ENCODE measurements around the gene NELFA. TPM values are rescaled to one million over a fixed set of nuclear protein-coding genes. Genes with fewer than 3 reads are reported as not detected.

Gene NELFA
- polyA plus RNA-seq, 12 donors, result 15.6 to 35.3 (median 19.8) TPM; not detected in 1

DNA sequence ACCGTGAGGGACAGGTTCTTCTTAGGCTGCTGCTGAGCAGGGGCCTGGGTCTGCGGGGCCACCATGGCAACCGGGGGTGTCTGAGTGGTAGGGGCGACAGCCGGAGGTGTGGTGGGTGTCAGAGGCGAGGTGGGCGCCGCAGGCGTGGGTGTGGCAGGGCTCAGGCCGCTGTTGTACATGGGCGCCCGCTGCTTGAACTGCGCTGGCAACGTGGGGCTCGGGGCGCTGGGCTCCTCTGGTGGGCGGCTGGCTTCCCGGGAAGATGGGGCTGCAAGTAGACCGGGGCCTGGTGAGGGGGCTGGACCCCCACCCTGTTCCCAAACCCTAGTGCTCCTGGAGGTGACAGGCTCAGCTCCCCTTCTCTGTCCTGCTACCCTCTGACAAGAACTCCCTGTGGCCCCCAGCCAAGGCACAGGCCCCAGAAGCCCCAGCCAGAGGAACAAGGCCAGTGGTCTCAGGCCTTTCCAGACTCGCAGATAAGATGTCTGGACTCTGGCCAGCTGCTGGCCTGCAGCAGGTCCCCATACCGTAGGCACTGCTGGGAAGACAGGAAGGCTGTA is 24.8 kb downstream of the NELFA start:
- DNase-seq, result no peak

DNA sequence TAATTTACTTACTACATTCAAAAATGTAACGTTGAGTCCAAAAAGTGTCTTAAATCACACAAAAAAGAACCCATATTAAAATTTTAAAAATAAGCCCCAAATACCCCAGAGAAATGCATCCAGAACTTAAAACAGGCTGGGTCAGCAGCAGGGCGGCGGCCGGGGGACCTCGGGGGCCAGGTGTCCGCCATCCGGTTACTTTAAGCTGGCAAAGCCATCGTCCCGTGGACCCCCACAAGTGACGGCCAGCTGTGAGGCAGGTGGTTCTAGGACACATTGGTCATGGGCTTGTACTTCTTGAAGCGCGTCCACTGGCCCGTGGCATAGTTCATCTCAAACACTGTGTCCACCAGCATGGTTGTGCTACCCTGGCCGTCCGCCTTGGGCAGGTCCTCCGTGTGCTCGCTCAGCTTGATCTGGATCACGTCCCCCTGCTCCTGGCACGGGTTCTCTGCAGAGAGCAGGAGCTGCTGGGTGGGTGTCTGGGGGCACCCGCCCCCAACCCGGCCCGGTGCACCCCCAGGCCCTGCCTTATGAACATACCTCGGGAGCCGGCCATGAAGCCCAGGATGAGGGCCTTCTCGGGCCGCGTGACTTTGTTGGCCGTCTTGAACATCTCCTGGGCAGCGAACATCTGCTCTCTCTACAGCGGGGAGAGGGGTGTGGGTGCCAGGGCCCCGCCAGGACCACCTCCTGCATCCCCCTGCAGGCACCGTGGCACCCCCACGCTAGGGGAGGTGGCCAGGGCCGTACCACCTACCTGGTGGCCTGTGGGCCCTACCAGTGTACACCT is 25.5 kb downstream of the NELFA start:
- DNase-seq, result no peak

DNA sequence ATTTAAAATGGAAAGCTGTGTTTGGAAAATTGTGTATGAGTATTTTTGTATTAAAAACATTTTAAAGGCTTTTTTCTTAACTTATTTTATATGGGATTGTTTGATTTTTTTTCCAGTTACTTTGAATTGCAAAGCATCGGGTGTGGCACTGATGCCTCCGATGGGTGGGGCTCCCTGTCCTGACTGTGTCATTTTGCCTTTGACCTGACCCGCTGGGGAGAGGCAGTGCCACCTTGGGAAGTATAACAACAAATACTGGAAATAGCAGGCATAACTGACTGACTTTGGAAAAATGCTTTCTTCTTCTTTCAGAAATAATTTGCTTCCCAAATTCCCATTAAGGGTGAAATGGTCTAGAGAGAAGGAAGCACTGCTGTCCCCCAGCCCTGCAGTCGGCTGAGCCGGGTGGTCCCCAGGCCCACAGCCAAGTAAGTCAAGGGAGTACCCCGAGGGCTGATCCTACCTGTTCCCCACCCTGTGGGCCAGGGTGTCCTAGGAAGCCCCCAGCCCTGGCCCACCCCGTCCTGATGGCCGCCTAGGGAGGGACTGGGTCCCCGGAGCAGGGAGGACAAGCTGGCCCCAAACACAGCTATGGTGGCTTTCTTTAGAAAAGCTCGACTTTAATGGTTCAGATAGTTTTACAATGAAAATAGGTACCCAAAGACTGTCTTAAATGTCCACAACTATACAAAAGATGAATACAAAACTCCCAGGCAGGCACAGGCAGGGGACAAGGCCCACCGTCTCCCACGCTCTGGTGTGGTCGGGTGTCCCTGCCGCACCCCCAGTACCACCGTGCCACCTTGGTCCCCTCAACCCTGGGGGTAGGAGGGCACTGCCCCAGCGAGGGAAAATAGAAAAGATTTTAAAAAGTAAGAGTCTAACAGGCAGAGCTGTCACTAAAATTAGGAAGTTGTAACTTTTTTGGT is 26.4 kb downstream of the NELFA start:
- DNase-seq, result no peak

DNA sequence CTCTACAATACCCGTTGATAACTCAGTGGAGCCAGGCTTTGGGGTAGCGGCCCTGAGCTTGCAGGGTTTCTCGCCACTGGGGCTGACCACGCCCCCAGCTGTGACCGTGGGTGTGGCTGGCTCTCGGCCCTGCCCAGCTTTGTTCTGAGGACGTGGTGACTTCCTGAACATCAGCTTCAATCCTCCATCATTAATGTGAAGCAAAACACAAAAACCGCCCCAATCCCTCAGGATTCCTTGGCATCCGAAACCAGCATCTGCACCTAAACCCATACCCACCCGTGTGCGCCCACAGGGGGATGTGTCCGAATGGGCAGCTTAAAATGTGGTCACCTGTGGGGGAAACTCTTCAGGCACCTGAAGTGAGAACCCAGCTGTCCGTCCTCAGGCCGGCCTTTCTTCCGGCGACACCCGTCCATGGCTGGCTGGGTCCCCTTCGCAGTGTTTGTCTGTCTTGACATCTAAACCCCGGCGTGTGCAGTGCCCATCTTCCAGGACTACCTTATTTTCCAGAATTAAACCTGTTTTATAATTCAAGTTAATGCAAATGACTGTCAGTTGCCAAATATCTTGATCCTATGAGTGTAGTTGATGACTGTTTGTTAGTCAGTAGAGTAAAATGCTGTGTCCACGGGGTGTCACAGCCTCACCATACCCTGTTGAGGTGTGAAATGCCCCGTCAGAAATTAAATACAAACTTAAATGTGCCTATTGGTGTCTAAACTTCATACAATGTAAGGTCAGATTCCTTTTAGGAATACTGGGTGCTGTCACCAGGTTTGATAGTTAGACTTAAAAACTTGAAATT is 27.3 kb downstream of the NELFA start:
- no peak for DNase-seq

GRCh38 chr4:1980561-1981041 is 28.2 kb downstream of the NELFA start:
- DNase-seq, result no peak

DNA sequence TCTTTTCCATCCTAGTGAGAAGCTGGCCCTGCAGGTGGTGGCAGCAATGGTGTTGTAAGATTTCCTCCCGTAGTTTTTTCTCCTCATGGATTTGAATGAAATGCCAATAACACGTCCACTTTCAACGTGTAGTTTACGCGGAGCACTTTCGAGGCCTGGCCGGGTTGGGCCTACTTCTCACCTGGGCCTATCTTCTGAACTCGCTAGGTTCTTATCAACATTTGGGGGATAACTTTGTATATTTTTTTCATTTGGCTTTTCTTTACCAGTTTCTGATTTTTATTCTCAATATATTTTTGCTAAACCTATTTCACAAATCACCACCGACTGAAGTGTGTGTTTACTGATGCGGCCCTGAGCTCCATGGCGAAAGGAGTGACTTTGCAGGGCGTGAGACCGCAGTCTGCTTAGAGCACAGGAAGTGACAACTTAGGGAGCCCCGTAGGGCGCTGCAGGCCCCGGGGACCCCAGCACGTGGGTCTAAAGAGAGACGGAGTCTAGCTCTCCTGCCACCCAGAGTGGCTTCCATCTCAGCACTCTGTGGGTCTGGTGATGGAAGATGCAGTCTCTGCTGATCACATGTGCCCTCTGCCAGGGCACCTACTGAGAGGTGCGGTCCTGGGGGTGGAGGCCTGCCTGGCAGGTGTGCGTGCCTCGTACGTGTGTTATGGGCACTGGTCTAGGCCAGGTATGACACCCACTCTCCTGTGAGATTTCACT is 29.1 kb downstream of the NELFA start:
- DNase-seq, result no peak

DNA sequence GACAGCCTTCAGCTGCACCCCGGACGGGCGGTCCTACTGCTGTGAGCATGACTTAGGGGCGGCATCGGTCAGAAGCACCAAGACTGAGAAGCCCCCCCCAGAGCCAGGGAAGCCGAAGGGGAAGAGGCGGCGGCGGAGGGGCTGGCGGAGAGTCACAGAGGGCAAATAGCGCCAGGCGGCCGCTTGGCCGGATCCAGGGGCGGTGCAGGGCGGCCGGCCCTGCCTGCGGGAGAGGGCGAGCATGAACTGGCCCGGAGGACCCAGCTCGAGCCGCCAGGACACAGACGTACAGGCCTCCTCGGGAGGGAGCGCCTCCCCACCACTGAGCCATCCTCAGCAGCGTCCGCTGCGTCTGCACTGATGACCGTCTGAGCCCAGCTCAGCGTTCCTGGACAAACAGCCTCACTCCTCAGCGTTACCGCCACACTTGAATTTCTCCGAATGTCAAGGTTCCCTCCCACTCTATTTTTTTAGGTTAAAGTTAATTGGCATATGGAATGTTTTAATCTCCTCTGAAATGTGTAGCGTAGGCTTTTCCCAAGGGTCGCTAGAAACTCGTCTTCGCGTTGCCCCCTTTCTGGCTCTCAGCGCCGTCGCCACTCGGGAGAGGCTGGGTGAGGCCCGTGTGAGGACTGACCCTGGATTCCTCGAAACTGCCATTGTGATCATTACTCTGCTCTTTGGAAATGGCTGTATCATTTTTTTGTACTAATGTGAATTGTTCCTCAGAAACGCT is 29.9 kb downstream of the NELFA start:
- no peak for DNase-seq

DNA sequence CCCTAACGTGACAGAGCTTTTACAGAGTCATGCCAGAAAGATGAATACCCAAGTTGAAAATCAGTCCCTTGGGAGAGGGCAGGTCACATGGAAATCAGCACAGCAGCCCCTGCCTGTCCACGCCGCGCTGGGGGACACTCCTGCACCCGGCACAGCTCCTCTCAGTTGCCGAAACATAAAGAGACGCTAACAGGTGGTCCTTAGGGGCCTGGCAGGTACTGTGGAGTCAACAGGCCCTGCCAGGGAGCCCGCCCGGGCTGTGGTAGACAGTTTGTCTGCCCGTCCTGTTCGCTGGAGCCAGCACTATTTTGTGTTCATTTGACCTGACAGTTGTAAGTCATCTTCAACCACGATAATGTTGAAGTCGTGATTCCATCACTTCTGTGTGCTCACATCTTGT is 30.5 kb downstream of the NELFA start:
- DNase-seq, result no peak

DNA sequence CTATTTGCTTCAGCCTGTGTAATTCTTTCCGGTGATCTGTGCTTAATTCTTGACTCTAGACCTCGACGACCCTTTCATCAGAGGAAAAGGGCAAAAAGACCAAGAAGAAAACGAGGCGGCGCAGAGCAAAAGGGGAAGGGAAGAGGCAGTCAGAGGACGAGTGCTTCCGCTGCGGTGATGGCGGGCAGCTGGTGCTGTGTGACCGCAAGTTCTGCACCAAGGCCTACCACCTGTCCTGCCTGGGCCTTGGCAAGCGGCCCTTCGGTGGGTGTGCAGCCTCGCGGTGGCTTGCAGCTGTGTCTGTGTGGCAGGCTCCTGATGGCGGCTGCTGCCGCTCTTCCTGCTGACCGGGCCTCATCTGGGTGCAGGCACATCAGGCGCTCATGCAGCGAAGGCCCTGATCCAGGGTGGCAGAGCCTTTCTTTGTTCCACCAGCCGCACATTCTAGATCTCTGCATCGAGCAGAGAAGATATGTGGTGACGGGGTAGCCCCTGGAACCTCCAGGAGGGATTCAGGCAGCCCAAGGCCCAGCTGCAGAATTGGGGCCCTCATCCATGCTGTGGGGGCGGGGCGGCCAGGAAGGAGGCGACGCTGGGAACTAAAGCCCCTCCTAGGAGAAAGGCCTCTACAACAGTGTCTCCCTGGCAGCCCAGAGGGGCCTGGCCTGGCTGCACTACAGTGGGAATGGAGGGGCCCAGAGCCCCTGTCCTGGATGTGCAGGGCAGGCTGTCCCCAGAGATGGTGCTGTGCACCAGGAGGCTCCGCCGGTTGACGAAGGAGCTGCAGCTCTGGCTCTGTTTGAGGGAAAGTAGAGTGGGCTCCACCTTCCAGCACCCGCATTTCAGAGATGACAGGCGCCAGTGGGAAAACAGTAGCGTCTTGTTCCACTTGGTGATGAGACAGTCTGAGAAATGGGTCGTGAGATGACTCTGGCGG is 32.1 kb downstream of the NELFA start:
- DNase-seq, result no peak

DNA sequence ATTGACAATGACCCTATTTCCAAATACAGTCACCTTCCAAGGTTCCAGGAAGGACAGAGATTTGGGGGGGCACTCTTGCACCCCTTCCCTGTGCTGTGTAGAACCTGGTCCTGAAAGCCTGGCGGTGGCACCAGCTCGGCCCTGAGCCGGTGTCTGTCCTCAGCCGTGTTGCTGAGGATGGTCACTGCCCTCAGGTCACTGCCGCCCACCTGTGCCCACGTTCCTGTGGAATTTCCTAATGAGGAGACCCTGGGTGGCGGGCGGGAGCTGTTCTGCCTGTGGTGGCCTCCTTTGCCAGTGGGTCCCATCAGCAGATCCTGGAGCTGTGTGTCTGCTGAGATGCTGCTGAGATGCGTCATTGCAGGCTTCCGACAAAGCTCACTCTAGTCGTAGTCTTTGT is 32.9 kb downstream of the NELFA start:
- DNase-seq, result no peak

GRCh38 chr4:1975391-1975801 is 33.4 kb downstream of the NELFA start:
- no peak for DNase-seq

DNA sequence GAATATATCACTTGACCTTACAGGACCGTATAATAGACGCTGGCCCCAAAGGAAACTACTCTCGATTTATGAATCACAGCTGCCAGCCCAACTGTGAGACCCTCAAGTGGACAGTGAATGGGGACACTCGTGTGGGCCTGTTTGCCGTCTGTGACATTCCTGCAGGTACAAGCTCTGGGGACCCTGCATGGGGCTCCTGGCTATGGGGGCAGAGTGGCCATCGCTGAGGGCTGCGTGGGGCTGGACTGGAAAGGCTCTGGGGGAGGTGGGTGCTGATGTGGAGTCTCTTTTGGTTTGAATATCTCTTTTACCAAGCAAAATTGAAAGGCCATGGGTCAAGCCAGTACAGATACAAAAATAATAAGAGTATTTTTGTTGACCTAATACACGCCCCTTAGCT is 33.9 kb downstream of the NELFA start:
- no peak for DNase-seq

DNA sequence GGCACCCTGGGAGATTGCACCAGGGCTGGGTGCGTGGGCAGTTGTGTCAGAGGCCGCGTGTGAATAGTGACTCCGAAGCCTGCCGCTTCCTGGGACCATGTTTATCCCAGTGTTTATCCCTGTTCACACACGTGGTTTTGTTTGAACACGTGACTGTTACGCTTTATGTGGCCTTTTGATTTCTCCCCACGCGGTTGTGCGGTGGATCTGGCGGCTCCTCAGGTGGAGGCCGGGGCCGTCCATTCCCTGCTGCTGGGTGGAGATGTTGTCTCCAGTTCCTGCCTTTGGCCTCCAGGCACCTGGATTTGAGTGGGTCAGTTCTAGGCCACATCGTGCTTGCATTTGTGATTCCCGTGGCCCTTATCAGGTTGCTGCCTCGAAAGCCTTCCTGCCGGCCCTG is 35.1 kb downstream of the NELFA start:
- DNase-seq, result no peak

DNA sequence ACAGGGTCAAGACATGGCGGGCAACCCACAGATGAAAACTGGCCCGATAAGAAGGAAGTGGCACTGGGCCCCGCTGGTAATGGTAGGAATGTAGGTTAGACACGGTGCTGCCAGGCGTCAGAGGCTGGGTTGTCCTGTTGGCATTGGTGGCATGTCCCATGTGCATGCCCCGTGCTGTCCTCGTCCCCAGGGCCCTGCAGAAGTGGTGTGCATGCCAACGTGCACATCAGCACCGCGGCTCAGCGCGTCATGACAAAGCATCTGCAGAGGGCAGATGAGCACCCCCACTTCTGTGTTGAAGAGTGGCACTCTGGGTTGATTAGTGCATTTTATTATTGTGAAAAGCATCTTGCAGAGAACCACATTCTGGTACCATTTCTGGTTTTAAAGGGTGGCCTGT is 35.6 kb downstream of the NELFA start:
- no peak for DNase-seq

- no peak for DNase-seq
Measured at GRCh38 chr4:1972414-1972813, 36.4 kb downstream of the NELFA start.

DNA sequence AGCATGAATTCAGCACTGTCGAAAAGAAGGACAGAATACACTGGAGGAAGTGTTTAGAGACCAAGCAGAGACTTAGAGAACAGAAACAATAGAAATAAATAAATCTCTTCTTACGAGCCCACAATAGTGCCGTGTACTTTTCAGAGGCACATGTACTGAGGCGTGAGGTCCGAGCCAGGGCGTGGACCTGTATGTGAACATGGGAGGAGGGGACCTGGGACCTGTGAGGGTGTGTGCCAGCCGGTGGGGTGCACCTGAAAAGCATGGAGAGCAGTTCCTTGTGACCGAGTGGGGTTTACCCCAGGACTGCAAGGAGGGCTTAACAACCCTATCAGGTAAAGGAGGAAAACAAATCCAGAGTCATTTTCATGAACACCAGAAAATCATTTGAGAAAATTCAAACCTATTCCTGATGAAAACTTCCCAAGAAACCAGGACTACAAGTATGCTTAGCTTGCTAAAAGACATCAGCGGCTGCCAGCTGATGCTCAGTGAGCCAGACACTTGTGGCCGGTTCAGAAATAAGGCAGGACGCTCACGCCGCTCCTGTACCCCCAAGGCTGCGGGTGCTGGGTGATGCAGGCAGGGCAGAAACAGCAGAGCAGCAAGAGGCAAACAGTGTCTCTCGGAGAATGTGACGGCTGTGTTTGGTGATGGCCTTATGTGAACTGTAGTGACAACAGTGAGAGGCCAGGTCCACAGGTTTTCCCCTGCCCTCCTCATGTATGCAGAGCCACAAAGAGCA is 37.1 kb downstream of the NELFA start:
- no peak for DNase-seq

GRCh38 chr4:1970926-1971325 is 37.8 kb downstream of the NELFA start:
- DNase-seq, result no peak

All from muscle of arm (tissue), 12 donors.